ENCODE results near the gene RDM1. TPM values are rescaled to one million over a fixed set of nuclear protein-coding genes. Genes with fewer than 3 reads are reported as not detected.

RDM1 gene
- total RNA-seq, 1 donor from 2014 or later = 0.49 TPM

DNA sequence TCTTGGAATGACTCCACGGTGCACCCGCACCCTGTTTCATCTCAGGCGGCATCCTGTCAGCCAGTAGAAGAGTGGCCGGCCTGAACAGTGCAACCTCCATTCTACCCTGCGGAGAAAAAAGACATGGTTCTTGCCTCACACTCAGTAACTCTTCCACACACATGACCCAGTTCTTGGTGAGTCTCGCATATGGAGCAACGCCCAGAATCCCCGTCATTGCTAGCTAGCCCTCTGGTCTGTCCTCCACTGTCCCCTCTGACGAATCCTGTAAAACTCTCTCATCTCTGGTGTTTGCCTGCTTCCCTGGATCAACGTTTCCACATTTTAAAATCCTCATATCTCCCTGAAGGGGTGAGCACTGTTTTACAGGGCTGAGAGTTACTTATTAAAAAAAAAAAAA lies 4.2 kb upstream of the RDM1 start:
- Histone ChIP-seq H3K4me1 (peaks cover 13% of the 10 kb centered on the region), H3K27me3 (no peaks in the 10 kb centered on the region), H3K27ac (no peak overlapping the region), H3K4me3 (no peak overlapping the region), H3K9me3 (no peaks in the 10 kb centered on the region), H3K36me3 (no peaks in the 10 kb centered on the region)
- DNase-seq (ENCODE audit: extremely low spot score in 2 of 2) = no peak
- intact Hi-C loops (cut with DNase I) = no loop called here
- no peak for TF ChIP-seq POLR2A (IDR thresholded peaks at IDR 0.05)
- TF ChIP-seq, protein P1, sequence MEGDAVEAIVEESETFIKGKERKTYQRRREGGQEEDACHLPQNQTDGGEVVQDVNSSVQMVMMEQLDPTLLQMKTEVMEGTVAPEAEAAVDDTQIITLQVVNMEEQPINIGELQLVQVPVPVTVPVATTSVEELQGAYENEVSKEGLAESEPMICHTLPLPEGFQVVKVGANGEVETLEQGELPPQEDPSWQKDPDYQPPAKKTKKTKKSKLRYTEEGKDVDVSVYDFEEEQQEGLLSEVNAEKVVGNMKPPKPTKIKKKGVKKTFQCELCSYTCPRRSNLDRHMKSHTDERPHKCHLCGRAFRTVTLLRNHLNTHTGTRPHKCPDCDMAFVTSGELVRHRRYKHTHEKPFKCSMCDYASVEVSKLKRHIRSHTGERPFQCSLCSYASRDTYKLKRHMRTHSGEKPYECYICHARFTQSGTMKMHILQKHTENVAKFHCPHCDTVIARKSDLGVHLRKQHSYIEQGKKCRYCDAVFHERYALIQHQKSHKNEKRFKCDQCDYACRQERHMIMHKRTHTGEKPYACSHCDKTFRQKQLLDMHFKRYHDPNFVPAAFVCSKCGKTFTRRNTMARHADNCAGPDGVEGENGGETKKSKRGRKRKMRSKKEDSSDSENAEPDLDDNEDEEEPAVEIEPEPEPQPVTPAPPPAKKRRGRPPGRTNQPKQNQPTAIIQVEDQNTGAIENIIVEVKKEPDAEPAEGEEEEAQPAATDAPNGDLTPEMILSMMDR (IDR thresholded peaks at IDR 0.05) = no peak
- TF ChIP-seq POLR2AphosphoS5 (IDR thresholded peaks at IDR 0.05; ENCODE audit: insufficient read depth in 1 of 2, low read depth in 1 of 2) = no peak

DNA sequence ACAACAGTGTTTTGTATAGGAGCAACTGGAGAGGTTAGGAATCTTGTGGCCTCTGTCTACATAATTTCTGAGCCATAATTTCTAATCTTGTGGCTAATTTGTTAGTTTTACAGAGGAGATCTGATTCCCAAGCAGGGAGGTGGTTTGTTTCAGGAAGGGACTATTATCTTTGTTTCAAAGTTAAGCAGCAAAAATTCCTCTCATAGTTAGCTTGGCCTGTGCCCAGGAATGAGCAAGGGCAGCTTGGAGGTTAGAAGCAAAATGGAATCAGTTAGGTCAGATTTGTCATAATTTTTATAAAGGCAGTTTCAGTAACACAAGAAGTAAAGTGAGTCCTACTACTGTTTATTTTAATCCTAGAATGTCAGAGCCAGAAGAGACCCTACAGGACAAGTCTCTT lies 2.0 kb upstream of the RDM1 start:
- TF ChIP-seq, protein P1 (IDR thresholded peaks at IDR 0.05) = no peak
- TF ChIP-seq POLR2A (IDR thresholded peaks at IDR 0.05) (no peak), POLR2AphosphoS5 (IDR thresholded peaks at IDR 0.05; ENCODE audit: insufficient read depth in 1 of 2, low read depth in 1 of 2) (no peak)
- Histone ChIP-seq H3K36me3 (no peaks in the 10 kb centered on the region), H3K27me3 (no peaks in the 10 kb centered on the region), H3K9me3 (no peaks in the 10 kb centered on the region), H3K27ac (no peak overlapping the region), H3K4me3 (no peak overlapping the region), H3K4me1 (peaks cover 14% of the 10 kb centered on the region)
- intact Hi-C loops (cut with DNase I) = no loop called here
- DNase-seq (ENCODE audit: extremely low spot score in 2 of 2) = no peak

DNA sequence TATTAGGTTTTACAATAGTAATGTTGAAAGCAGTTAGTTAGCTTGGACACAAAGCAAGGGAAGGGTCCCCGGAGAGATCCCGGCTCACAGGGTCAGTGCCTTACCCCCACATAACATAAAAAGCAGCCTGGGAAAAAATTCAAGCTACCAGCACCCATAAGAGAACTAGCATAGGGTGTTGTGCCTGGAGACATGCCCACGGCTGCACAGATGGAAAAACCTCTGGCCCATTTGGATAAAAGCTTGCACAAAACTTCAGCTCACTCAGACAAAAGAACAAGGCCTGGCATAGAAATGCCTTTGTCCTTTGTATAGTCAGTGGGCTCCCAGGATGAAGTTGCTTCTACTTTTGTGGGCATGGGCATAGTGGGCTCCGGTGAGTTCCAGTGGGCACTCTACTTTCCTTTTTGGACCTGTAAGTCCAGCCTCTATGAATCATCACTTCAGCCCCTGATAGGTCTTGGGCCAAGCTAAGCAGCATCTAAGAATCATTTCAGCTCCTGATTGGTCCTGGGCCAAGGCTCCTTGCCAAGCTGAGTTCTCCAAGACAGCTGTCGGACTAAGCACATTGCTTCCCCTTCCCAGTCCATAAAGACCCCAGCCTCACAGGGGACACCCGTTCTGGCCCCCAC lies 1.3 kb upstream of the RDM1 start:
- TF ChIP-seq POLR2AphosphoS5 (IDR thresholded peaks at IDR 0.05; ENCODE audit: insufficient read depth in 1 of 2, low read depth in 1 of 2) = no peak
- TF ChIP-seq, protein P1 (IDR thresholded peaks at IDR 0.05) = no peak
- no peak for TF ChIP-seq POLR2A (IDR thresholded peaks at IDR 0.05)
- Histone ChIP-seq H3K27ac (no peak overlapping the region), H3K4me1 (peaks cover 14% of the 10 kb centered on the region), H3K36me3 (no peaks in the 10 kb centered on the region), H3K4me3 (no peak overlapping the region), H3K27me3 (no peaks in the 10 kb centered on the region), H3K9me3 (no peaks in the 10 kb centered on the region)
- intact Hi-C loops (cut with DNase I) = no loop called here
- no peak for DNase-seq (ENCODE audit: extremely low spot score in 2 of 2)

DNA sequence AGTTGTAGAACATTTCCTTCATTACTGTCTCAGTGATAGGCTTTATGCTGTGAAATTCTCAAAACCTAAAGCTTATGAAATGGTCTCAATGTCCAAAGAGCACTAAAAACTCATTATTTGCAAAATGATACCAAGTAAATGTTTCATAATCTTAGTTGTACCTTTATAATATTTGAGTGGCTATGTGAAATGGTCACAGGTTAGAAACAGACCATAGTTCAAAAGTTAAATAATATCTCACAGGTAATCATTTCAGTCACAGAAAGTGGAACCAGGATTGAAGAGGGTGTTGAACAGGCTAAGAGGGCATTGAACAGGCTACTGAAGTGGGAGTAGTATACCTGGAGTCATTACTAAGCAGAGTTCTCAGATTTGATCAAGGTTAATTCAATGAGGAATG lies 2.9 kb downstream of the RDM1 start:
- DNase-seq (ENCODE audit: extremely low spot score in 2 of 2) = no peak
- H3K4me1 ChIP-seq = peaks cover 14% of the 10 kb centered on the region
- no peaks in the 10 kb centered on the region for H3K27me3 ChIP-seq
- TF ChIP-seq, protein P1 (IDR thresholded peaks at IDR 0.05) = no peak
- no peak for TF ChIP-seq POLR2AphosphoS5 (IDR thresholded peaks at IDR 0.05; ENCODE audit: insufficient read depth in 1 of 2, low read depth in 1 of 2)
- TF ChIP-seq POLR2A (IDR thresholded peaks at IDR 0.05) = no peak
- H3K4me3 ChIP-seq = no peak overlapping the region
- intact Hi-C loops (cut with DNase I) = no loop called here
- H3K36me3 ChIP-seq = no peaks in the 10 kb centered on the region
- H3K27ac ChIP-seq = no peak overlapping the region
- no peaks in the 10 kb centered on the region for H3K9me3 ChIP-seq

DNA sequence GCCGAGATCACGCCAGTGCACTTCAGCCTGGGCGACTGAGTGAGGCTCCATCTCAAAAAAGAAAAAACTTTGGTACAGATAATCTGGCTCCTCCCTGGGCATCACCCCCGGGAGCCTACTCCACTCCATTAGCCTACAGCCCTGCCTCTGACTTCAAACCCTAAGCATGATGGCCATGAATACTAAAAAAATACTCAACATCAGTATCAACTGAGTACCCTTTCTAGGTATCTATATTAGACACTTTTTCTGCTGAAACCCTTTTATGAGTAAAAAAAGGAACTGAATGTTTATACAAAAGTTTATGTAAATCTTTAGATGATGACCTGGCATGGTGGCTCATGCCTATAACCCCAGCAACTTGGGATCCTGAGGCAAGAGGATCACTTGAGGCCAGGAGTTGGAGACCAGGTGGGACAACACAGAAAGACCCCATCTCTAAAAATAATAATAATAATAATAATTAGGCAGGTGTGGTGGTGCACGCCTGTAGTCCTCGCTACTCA lies 6.9 kb downstream of the RDM1 start:
- H3K4me1 ChIP-seq = no peaks in the 10 kb centered on the region
- intact Hi-C loops (cut with DNase I) = no loop called here
- DNase-seq (ENCODE audit: extremely low spot score in 2 of 2) = no peak
- H3K27me3 ChIP-seq = no peaks in the 10 kb centered on the region
- TF ChIP-seq, protein P1 (IDR thresholded peaks at IDR 0.05) = no peak
- TF ChIP-seq POLR2A (IDR thresholded peaks at IDR 0.05) (no peak), POLR2AphosphoS5 (IDR thresholded peaks at IDR 0.05; ENCODE audit: insufficient read depth in 1 of 2, low read depth in 1 of 2) (no peak)
- no peaks in the 10 kb centered on the region for H3K36me3 ChIP-seq
- no peak overlapping the region for H3K27ac ChIP-seq
- no peaks in the 10 kb centered on the region for H3K9me3 ChIP-seq
- no peak overlapping the region for H3K4me3 ChIP-seq

Measured in vagina (tissue), 2 donors.